HPDE6-E6E7 (cell line): ENCODE results near the gene KIF5C.

Source experiments
- DNase-seq: peaks from one replicate; pipeline ENCODE4 v3.0.0; 2011; ENCODE audit warnings: missing footprints; ENCODE audit errors: extremely low spot score

KIF5C gene

GRCh38 chr2:149041482-149041881 lies 166.5 kb downstream of the KIF5C start:
- no peak for DNase-seq

GRCh38 chr2:149042881-149043280 lies 167.9 kb downstream of the KIF5C start:
- no peak for DNase-seq

GRCh38 chr2:149044500-149044899 lies 169.5 kb downstream of the KIF5C start:
- DNase-seq: no peak

GRCh38 chr2:149047118-149047517 lies 172.1 kb downstream of the KIF5C start:
- no peak for DNase-seq

- DNase-seq: no peak
These were observed 174.1 kb downstream of the KIF5C start for GRCh38 chr2:149049142-149049541.

GRCh38 chr2:149050188-149050587 lies 175.2 kb downstream of the KIF5C start:
- DNase-seq: no peak

GRCh38 chr2:149055751-149056150 lies 180.7 kb downstream of the KIF5C start:
- no peak for DNase-seq

GRCh38 chr2:149056541-149057255 lies 181.7 kb downstream of the KIF5C start:
- no peak for DNase-seq

GRCh38 chr2:149057401-149057800 lies 182.4 kb downstream of the KIF5C start:
- DNase-seq: no peak

GRCh38 chr2:149058936-149059335 lies 183.9 kb downstream of the KIF5C start:
- no peak for DNase-seq

- no peak for DNase-seq
These were observed 184.8 kb downstream of the KIF5C start for GRCh38 chr2:149059822-149060221.

- no peak for DNase-seq
These were observed 186.2 kb downstream of the KIF5C start for GRCh38 chr2:149061133-149061745.

- DNase-seq: no peak
These were observed 187.5 kb downstream of the KIF5C start for GRCh38 chr2:149062531-149062930.

GRCh38 chr2:149063177-149063576 lies 188.2 kb downstream of the KIF5C start:
- no peak for DNase-seq

- DNase-seq: no peak
These were observed 189.4 kb downstream of the KIF5C start for GRCh38 chr2:149064365-149064841.

GRCh38 chr2:149064856-149065630 lies 190.0 kb downstream of the KIF5C start:
- DNase-seq: no peak

GRCh38 chr2:149068225-149068995 lies 193.4 kb downstream of the KIF5C start:
- DNase-seq: no peak

GRCh38 chr2:149068996-149069888 lies 194.2 kb downstream of the KIF5C start:
- DNase-seq: no peak

- no peak for DNase-seq
These were observed 195.8 kb downstream of the KIF5C start for GRCh38 chr2:149070681-149071320.

GRCh38 chr2:149075105-149075504 lies 200.1 kb downstream of the KIF5C start:
- DNase-seq: no peak
